Tibial nerve (tissue), 4 donors: Measurements from ENCODE around the gene DIP2C. TPM values are rescaled to one million over a fixed set of nuclear protein-coding genes. Genes with fewer than 3 reads are reported as not detected.

Experiments
- DNase-seq, 2 donors: peaks; one replicate each; pipeline ENCODE4 v3.0.0-alpha.2; 2019; ENCODE audit warnings: low spot score in 2 of 2
- H3K27ac ChIP-seq, 4 donors: fragments of 200-600 bp; sonication (generic) in 3 of 4; one replicate each; pipeline ENCODE4 v1.5.1; 2017 to 2019; ENCODE audit warnings: mild to moderate bottlenecking in 1 of 4
- H3K27me3 ChIP-seq, 2 donors: fragments of 200-600 bp; sonication (generic) in 1 of 2; one replicate each; pipeline versions ENCODE4 v1.5.1 to v1.6.0; 2017 to 2019
- H3K36me3 ChIP-seq, 3 donors: fragments of 200-600 bp; sonication (generic); one replicate each; pipeline ENCODE4 v1.5.1; 2018 to 2019
- H3K4me1 ChIP-seq, 4 donors: fragments of 200-600 bp; sonication (generic) in 3 of 4; one replicate each; pipeline ENCODE4 v1.5.1; 2017 to 2019
- H3K4me3 ChIP-seq, 4 donors: fragments of 200-600 bp; sonication (generic) in 3 of 4; one replicate each; pipeline ENCODE4 v1.5.1; 2017 to 2019; ENCODE audit warnings: mild to moderate bottlenecking in 1 of 4, moderate library complexity in 1 of 4
- H3K9me3 ChIP-seq, 4 donors: fragments of 200-600 bp; sonication (generic) in 3 of 4; one replicate each; pipeline ENCODE4 v1.5.1; 2017 to 2019
- EP300 ChIP-seq, 2 donors: sonication (generic); formaldehyde crosslinking; IDR thresholded peaks; one replicate each; pipeline ENCODE4 v1.6.1; 2017; ENCODE audit warnings: antibody characterized with exemption in 2 of 2, mild to moderate bottlenecking in 1 of 2
- POLR2A ChIP-seq, 2 donors: fragments of 450-650 bp; IDR thresholded peaks; one replicate each; pipeline ENCODE4 v1.6.1; 2017; ENCODE audit warnings: antibody characterized with exemption in 2 of 2, mild to moderate bottlenecking in 2 of 2, moderate library complexity in 2 of 2
- WGBS, 2 donors: methylation state at CpG; one replicate each; pipeline ENCODE4 v1.1.5; 2018; 5-methylcytosine and 5-hydroxymethylcytosine counted together
- total RNA-seq, 4 donors: library from RNA; depleted of rRNA; stranded (reverse); fragments of >200 nt; gene quantifications; one replicate each; pipeline ENCODE4 v1.1.0, GENCODE V29; 2016
- TF ChIP-seq, protein P1 (sequence below), 5 experiments: fragments of 200-600 bp in 3 of 5; fragments of 450-650 bp in 2 of 5; sonication (generic) in 3 of 5; IDR thresholded peaks; one replicate each; pipeline ENCODE4 v1.5.1; 2016 to 2019; ENCODE audit warnings: antibody characterized with exemption in 5 of 5, mild to moderate bottlenecking in 3 of 5, moderate library complexity in 2 of 5

Gene DIP2C
- total RNA-seq, 4 donors from 2014 or later = 31.4 to 46.5 (median 36.0) TPM

- Histone ChIP-seq H3K27ac (no peak overlapping the region), H3K4me3 (no peak overlapping the region), H3K36me3 (peaks cover 0 to 43% (median 0%) of the 10 kb centered on the region in 3 donors), H3K9me3 (no peaks in the 10 kb centered on the region), H3K27me3 (no peaks in the 10 kb centered on the region), H3K4me1 (no peaks in the 10 kb centered on the region)
- DNase-seq = no peak
- 94 to 96% methylated on average over 12 to 16 of the region's 16 CpGs for WGBS, 2 donors
- TF ChIP-seq POLR2A (IDR thresholded peaks at IDR 0.05) = no peak
- TF ChIP-seq, protein P1, sequence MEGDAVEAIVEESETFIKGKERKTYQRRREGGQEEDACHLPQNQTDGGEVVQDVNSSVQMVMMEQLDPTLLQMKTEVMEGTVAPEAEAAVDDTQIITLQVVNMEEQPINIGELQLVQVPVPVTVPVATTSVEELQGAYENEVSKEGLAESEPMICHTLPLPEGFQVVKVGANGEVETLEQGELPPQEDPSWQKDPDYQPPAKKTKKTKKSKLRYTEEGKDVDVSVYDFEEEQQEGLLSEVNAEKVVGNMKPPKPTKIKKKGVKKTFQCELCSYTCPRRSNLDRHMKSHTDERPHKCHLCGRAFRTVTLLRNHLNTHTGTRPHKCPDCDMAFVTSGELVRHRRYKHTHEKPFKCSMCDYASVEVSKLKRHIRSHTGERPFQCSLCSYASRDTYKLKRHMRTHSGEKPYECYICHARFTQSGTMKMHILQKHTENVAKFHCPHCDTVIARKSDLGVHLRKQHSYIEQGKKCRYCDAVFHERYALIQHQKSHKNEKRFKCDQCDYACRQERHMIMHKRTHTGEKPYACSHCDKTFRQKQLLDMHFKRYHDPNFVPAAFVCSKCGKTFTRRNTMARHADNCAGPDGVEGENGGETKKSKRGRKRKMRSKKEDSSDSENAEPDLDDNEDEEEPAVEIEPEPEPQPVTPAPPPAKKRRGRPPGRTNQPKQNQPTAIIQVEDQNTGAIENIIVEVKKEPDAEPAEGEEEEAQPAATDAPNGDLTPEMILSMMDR (IDR thresholded peaks at IDR 0.05) = no peak
Measured at GRCh38 chr10:273088-273487, 416.4 kb downstream of the DIP2C start.

DNA sequence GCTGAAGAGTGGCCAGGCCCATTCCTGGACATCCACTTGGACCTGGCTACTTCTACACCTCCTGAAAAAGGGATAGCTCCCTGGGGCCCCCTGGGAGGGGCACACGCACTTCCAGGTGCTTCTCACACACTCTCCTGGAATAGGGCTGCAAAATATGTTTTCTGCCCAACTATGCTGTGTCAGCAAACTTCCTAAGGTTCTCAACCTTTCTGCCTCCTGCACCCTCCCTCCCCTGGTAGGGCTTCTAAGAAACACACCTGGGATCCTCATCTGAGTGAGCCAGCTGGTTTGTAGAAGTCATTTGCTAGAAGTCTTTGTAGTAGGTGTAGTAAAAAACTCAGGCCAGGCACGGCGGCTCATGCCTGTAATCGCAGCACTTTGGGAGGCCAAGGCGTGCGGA lies 417.7 kb downstream of the DIP2C start:
- H3K27ac ChIP-seq = no peak overlapping the region
- H3K4me3 ChIP-seq = no peak overlapping the region
- no peaks in the 10 kb centered on the region for H3K4me1 ChIP-seq
- peaks cover 0 to 30% (median 0%) of the 10 kb centered on the region in 3 donors for H3K36me3 ChIP-seq
- TF ChIP-seq, protein P1 (IDR thresholded peaks at IDR 0.05) = no peak
- no peaks in the 10 kb centered on the region for H3K27me3 ChIP-seq
- no peak for DNase-seq
- no peaks in the 10 kb centered on the region for H3K9me3 ChIP-seq
- WGBS, 2 donors = 92 to 93% methylated on average over 6 of the region's 6 CpGs

DNA sequence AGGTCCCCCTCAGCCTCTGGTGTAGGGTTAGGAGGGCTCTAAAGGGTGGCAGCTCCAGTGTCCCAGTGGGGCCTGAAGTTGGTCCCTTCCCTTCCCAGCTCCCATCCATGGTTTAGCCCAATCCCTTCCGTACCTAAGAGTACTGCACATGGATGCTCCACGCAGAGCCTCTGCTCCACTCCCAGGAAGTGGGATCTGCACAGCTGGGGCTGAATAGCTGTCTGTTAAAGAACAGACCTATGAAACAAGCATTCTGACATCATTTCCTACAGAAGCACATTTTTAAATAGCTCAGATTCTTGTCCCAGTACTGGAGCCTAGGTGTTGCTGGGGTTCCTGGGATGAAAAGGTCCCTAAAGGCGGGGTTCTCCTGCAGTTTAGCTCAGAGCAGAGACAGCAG lies 418.3 kb downstream of the DIP2C start:
- no peaks in the 10 kb centered on the region for H3K9me3 ChIP-seq
- TF ChIP-seq POLR2A (IDR thresholded peaks at IDR 0.05) = no peak
- no peak for DNase-seq
- H3K4me3 ChIP-seq = no peak overlapping the region
- H3K27me3 ChIP-seq = no peaks in the 10 kb centered on the region
- no peaks in the 10 kb centered on the region for H3K4me1 ChIP-seq
- WGBS, 2 donors = 70 to 92% methylated on average over 3 of the region's 3 CpGs
- H3K36me3 ChIP-seq = peaks cover 0 to 24% (median 0%) of the 10 kb centered on the region in 3 donors
- no peak overlapping the region for H3K27ac ChIP-seq

DNA sequence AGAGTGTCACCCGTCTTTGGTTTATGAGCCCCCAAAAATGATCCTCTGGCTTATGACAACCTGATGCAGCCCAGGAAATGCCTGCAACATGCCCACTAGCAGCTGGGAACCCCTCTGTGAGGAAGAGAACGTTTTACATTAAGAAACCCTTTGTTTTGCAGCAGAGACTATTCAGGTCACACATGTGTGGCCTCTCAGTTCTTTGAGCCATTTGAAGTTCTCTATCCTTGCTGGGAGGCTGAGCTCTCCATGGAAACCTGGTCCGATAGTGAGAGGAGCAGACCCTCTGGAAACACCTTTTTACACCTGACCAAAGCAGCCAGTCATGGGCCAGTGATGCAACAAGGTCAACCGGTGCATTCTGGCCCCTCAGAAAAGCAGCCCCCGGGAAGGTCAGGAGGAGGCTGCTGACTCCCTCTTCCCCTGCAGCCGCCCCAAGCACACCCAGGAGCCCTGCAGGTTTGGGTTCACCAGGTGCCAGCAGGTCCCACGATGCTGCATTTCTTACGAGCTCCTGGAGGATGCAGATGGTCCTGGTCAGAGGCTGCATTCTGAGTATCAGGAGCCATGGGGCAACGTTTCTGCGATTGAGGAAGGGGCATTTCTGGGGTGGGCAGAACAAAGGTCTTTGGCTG lies 419.9 kb downstream of the DIP2C start:
- Histone ChIP-seq H3K27ac (no peak overlapping the region), H3K4me3 (no peak overlapping the region), H3K27me3 (no peaks in the 10 kb centered on the region), H3K9me3 (no peaks in the 10 kb centered on the region), H3K36me3 (peaks cover 0 to 16% (median 0%) of the 10 kb centered on the region in 3 donors), H3K4me1 (no peaks in the 10 kb centered on the region)
- TF ChIP-seq EP300 (IDR thresholded peaks at IDR 0.05) = no peak
- TF ChIP-seq, protein P1 (IDR thresholded peaks at IDR 0.05) = no peak
- no peak for TF ChIP-seq POLR2A (IDR thresholded peaks at IDR 0.05)
- WGBS, 2 donors = 57 to 77% methylated on average over 10 of the region's 10 CpGs
- no peak for DNase-seq

- Histone ChIP-seq H3K36me3 (peaks cover 0 to 8% (median 0%) of the 10 kb centered on the region in 3 donors), H3K27ac (no peak overlapping the region), H3K9me3 (no peaks in the 10 kb centered on the region), H3K4me3 (no peak overlapping the region), H3K27me3 (no peaks in the 10 kb centered on the region), H3K4me1 (no peaks in the 10 kb centered on the region)
- 88% methylated on average over 11 of the region's 11 CpGs for WGBS, 2 donors
- TF ChIP-seq, protein P1 (IDR thresholded peaks at IDR 0.05) = no peak
- no peak for TF ChIP-seq POLR2A (IDR thresholded peaks at IDR 0.05)
- no peak for TF ChIP-seq EP300 (IDR thresholded peaks at IDR 0.05)
- no peak for DNase-seq
Measured at GRCh38 chr10:267705-268104, 421.8 kb downstream of the DIP2C start.
